Activated CD4-positive, alpha-beta T cell treated with anti-CD3 and anti-CD28 coated beads, Interleukin-10, Interleukin-2, amounts not matched to agents 100 ng/mL and 50 ng/mL, durations not matched to agents 16 hours and 8 hours (primary cell): ENCODE results near the gene MYLIP.

Source experiments
- DNase-seq: peaks from one replicate; pipeline ENCODE4 v3.0.0-alpha.2; 2020

The MYLIP gene

GRCh38 chr6:16177881-16178280 is 49.0 kb downstream of the MYLIP start:
- no peak for DNase-seq

GRCh38 chr6:16178351-16178750 is 49.5 kb downstream of the MYLIP start:
- DNase-seq, result no peak

- no peak for DNase-seq
These were observed 50.2 kb downstream of the MYLIP start for GRCh38 chr6:16179063-16179462.

- peak; percentile 47 for DNase-seq
These were observed 51.1 kb downstream of the MYLIP start for GRCh38 chr6:16179970-16180431.

- DNase-seq, result no peak
These were observed 52.0 kb downstream of the MYLIP start for GRCh38 chr6:16180696-16181438.

- no peak for DNase-seq
These were observed 52.8 kb downstream of the MYLIP start for GRCh38 chr6:16181439-16182297.

GRCh38 chr6:16183187-16183664 is 54.3 kb downstream of the MYLIP start:
- DNase-seq, result peak; percentile 43

- DNase-seq, result peak; percentile 34
These were observed 55.2 kb downstream of the MYLIP start for GRCh38 chr6:16184129-16184528.

- DNase-seq, result no peak
These were observed 55.7 kb downstream of the MYLIP start for GRCh38 chr6:16184551-16184950.

- no peak for DNase-seq
These were observed 58.3 kb downstream of the MYLIP start for GRCh38 chr6:16187176-16187575.

GRCh38 chr6:16190214-16190613 is 61.3 kb downstream of the MYLIP start:
- no peak for DNase-seq

GRCh38 chr6:16196260-16196983 is 67.5 kb downstream of the MYLIP start:
- no peak for DNase-seq

GRCh38 chr6:16196984-16197546 is 68.2 kb downstream of the MYLIP start:
- no peak for DNase-seq
